OCI-LY3 (cell line): ENCODE data around the gene ASB7.

Source experiments
- EZH2phosphoT487 ChIP-seq: fragments of 200-600 bp; shearing (Covaris generic); IDR thresholded peaks from 2 replicates; pipeline ENCODE4 v1.6.1; 2018; ENCODE audit warnings: antibody characterized with exemption, mixed run types, low read depth
- TF ChIP-seq, protein P1 (sequence below): fragments of 200-600, 300-600 bp; sonication (generic); IDR thresholded peaks from 2 replicates; pipeline ENCODE4 v1.5.1; 2014; ENCODE audit warnings: antibody characterized with exemption, low read length, low read depth

DNA sequence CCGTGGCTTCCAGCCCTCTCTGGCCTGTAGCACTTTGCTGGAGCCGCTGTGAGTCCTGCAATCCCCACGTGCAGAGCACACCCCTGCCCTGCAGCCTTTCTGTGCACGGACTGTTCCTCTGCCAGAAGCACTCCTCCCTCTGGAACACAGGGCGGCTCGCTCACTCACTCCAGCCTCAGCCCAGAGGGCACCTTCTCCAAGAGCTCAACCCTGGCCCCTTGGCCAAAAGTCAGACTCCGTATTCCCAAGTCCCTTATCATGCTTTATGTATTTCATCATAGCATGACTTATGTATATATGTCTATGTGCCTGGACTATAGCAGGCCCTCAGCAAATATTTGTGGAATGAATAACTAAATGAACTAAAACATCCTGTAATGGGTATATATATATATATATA, 63.2 kb downstream of the ASB7 start:
- TF ChIP-seq, protein P1, sequence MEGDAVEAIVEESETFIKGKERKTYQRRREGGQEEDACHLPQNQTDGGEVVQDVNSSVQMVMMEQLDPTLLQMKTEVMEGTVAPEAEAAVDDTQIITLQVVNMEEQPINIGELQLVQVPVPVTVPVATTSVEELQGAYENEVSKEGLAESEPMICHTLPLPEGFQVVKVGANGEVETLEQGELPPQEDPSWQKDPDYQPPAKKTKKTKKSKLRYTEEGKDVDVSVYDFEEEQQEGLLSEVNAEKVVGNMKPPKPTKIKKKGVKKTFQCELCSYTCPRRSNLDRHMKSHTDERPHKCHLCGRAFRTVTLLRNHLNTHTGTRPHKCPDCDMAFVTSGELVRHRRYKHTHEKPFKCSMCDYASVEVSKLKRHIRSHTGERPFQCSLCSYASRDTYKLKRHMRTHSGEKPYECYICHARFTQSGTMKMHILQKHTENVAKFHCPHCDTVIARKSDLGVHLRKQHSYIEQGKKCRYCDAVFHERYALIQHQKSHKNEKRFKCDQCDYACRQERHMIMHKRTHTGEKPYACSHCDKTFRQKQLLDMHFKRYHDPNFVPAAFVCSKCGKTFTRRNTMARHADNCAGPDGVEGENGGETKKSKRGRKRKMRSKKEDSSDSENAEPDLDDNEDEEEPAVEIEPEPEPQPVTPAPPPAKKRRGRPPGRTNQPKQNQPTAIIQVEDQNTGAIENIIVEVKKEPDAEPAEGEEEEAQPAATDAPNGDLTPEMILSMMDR, result no peak
- no peak for TF ChIP-seq EZH2phosphoT487
